Measurements from ENCODE around the gene RALGAPA1.
"Not testable (repeated sequence)": the region's sequence is repeated elsewhere in the genome, so short reads cannot be mapped to it uniquely, and the experiment has no call there.

Gene RALGAPA1

DNA sequence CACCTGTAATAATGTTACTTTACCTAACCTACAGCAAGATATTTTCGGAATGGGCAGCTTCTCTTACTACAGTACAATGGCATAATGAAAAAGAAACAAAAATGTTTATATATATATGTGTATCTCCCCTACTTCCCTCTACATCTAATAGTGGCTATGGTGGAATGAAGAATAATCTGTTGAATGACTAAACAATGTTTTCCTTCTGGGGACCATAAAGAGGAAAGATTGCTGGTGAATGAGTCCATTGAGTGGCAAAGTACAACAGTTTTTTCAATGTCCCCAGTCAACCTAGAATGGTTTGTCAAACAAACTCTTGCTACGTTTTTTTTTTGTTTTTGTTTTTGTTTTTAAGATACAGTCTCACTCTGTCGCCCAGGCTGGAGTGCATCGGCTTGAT, 47.2 kb downstream of the RALGAPA1 start:
- no peak for DNase-seq (ENCODE audit: low spot score)

DNA sequence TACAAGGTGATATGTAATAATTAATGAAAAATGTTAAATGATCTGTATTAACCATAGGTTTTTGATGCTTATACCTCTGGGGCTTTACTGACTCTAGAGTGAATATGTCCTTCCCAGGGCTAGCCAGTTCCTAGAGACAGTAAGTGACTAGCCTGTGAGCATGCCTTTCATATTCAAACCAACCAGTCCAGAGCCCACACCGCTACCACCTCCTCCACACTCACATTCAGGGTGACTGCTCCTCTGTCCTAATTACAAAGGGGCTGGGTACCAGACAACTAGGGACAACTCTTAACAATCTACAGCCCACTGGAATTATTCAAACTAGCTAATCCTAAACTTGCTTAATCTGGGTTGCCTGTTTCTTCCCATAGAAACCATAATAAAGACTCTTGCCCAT, 49.0 kb downstream of the RALGAPA1 start:
- no peak for DNase-seq (ENCODE audit: low spot score)

DNA sequence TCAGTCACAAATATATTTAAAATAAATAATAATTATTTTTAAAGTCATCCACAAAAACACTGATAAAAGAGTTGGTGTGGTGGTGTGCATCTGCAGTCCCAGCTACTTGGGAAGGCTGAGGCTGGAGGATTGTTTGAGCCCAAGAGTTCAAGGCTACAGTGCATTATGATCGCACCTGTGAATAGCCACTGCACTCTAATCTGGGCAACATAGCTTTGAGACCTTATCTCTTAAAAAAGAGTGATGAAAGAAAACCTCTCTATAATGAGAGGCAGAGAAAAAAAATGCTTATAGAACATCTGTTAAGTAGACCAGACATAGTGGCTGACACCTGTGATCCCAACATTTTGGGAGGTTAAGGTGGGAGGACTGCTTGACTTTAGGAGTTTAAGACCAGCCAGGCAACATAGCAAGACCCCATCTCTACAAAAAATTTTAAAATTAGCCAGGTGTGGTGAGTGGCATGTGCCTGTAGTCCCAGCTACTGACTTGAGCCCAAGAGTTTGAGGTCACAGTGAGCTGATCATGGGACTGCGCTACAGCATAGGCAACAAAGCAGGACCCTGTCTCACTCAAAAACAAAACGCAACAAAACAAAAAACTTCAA, 50.5 kb downstream of the RALGAPA1 start:
- DNase-seq (ENCODE audit: low spot score) = no peak

- DNase-seq (ENCODE audit: low spot score) = no peak
Measured at GRCh38 chr14:35754671-35755070, 54.4 kb downstream of the RALGAPA1 start.

- no peak for DNase-seq (ENCODE audit: low spot score)
Measured at GRCh38 chr14:35752380-35752779, 56.7 kb downstream of the RALGAPA1 start.

GRCh38 chr14:35750202-35750904, 58.7 kb downstream of the RALGAPA1 start:
- no peak for DNase-seq (ENCODE audit: low spot score)

GRCh38 chr14:35747379-35747778, 61.7 kb downstream of the RALGAPA1 start:
- no peak for DNase-seq (ENCODE audit: low spot score)

DNA sequence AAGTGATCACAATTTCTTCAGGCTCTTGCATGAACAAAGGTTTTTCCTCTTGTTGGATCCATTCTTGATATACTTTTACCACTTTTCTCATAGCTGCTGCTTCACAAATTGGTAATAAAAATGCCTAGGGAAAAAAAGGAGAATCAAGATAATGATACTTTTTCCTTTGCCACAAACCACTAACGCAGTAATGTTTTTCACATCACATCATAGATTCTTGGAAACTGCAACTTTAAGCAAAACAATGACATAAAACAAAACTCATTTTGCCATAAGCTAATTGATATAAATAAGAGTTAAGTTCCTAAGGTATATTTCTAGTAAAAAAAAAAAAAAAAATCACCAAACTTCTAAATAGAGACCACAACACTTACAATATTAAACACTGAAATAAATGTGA, 66.7 kb downstream of the RALGAPA1 start:
- DNase-seq (ENCODE audit: low spot score) = no peak

DNA sequence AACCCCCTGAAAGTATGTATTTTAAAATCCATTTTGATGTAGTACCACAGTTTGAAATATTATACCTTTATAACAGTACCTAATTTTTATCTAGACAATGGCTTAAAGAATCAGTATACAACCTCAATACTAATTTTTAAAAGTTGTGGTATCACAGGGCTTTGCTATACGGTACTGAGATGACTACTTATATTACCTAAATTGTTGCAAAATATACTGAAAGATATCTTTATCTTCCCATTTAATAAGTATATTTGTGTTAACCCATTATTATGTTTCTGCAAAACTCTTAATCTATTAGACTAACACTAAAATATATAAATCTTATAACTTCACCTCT, 67.1 kb downstream of the RALGAPA1 start:
- no peak for DNase-seq (ENCODE audit: low spot score)

- DNase-seq (ENCODE audit: low spot score) = no peak
Measured at GRCh38 chr14:35741345-35742031, 67.6 kb downstream of the RALGAPA1 start.

DNA sequence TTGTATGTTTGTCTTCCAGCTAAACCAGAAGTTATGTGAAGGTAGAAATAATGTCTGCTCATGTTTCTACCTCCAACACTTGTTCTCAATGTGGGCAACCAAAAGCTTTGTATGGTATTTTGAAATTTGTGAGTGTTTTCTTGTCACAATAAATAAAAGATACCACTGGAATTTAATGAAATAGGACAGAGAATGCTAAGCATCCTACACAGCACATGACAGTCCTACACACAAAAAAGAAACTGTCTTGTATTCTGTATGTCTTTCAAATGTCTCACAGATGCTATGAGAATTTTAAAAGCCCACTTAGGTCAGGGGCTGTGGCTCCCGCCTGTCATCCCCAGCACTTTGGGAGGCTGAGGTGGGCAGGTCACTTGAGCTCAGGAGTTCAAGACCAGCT, 68.9 kb downstream of the RALGAPA1 start:
- DNase-seq (ENCODE audit: low spot score) = peak; percentile 2

- not testable (repeated sequence) for DNase-seq (ENCODE audit: low spot score)
Measured at GRCh38 chr14:35735163-35735562, 73.9 kb downstream of the RALGAPA1 start.

DNA sequence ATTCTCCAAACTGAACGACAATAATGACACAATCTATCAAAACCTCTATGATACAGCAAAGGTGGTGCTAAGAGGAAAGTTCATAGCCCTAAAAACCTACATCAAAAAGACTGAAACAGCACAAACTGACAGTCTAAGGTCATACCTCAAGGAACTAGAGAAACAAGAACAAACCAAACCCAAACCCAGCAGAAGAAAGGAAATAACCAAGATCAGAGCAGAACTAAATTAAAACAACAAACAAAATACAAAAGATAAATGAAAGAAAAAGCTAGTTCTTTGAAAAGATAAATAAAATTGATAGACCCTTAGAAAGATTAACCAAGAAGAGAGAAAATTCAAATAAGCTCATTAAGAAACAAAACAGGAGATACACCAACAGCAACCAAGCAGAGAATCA, 75.6 kb downstream of the RALGAPA1 start:
- DNase-seq (ENCODE audit: low spot score) = not testable (repeated sequence)

- no peak for DNase-seq (ENCODE audit: low spot score)
Measured at GRCh38 chr14:35730871-35731270, 78.2 kb downstream of the RALGAPA1 start.

- no peak for DNase-seq (ENCODE audit: low spot score)
Measured at GRCh38 chr14:35727764-35728163, 81.3 kb downstream of the RALGAPA1 start.

DNA sequence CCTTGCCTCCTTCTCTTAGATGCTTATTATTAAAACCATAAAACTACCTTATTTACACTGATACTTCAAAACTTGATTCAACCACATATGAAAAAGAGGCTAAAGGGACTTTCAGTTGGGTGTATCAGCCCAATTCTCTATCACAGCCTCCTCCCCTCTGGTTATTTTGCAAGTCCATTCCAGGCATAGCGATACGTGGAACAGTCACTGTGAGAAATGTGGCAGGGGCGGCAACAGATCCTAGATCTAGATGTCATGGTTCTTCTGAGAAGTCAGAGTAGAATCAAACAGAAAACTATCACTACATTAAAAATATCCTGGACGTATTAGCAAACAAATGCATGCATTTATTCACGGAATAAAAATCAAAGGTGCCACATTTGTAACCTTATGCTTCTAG, 83.2 kb downstream of the RALGAPA1 start:
- no peak for DNase-seq (ENCODE audit: low spot score)

GRCh38 chr14:35715079-35715478, 94.0 kb downstream of the RALGAPA1 start:
- no peak for DNase-seq (ENCODE audit: low spot score)

GRCh38 chr14:35712466-35712865, 96.6 kb downstream of the RALGAPA1 start:
- DNase-seq (ENCODE audit: low spot score) = no peak

DNA sequence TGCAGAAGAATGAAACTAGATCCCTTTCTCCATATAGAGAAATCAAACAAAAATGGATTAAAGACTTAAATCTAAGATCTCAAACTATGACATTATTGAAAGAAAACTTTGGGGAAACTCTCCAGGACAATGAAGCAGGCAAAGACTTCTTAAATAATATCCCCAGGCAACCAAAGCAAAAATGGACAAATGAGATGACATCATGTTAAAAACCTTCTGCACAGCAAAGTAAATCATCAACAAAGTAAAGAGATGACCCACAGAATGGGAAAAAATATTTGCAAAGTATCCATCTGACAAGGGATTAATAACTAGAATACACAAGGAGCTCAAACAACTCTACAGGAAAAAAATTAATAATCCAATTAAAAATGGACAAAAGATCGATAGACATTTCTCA, 101.0 kb downstream of the RALGAPA1 start:
- DNase-seq (ENCODE audit: low spot score) = no peak

- DNase-seq (ENCODE audit: low spot score) = no peak
Measured at GRCh38 chr14:35705636-35706035, 103.5 kb downstream of the RALGAPA1 start.

DNA sequence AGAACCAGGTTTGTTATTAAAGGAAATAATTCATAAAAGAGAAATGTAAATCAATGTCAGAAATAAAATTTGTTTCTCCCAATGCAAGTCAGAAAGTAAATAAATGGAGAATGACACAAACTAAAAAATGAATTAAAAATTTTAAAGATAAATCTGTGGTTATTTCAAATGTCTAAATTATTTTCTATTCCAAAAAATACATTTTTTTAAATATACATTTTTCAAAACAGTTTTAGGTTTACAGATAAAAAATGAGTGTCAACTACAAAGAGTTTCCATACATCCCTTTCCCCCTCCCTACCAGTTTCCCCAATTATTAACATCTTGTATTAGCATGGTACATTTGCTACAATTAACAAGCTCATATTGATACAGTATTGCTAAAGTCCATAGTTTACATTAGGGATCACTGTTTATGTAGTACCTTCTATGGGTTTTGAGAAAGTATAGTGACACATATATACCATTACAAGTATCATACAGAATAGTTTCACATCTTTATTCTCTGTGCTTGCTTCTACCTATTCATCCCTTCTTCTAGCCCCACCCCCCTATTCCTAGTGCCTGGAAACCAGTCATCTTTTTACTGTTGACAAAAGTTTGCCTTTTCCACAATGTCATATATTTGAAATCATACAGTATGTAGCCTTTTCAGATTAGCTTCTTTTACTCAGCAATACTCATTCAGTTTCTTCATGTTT, 104.2 kb downstream of the RALGAPA1 start:
- DNase-seq (ENCODE audit: low spot score) = no peak

DNA sequence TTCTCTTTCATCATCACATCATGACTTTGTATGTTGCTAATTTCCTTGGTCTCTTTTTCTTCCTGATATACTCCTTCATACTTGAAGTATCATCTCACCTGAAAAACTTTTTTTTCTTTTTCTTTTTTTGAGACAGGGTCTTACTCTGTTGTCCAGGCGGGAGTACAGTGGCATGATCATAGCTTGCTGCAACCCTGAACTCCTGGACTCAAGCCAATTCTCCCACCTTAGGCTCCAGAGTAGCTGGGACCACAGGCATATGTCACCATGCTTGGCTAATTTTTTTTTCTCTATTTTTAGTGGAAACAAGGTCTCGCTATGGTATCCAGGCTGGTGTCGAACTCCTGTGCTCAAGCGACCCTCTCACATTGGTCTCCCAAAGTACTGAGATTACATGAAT, 107.6 kb downstream of the RALGAPA1 start:
- DNase-seq (ENCODE audit: low spot score) = no peak
